ENCODE data around the gene RPL35.

DNA sequence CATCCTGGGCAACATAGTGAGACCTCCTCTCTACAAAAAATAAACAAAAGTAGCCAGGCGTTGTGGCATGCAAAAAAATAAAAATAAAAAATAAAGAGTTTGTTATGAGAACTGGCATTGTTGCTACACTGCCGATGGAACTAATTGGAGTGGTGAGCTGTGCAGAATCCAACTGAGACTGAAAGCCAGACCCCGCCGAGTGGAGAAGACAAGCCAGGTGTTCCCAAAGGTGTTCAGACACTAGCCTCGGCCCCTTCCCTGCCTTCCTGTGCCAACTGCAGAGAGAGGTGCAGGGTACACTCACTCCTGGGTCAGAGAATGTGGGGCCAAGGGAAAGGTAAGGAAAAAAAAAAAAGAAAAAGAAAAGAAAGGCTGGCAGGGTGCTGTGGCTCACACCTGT is 46.2 kb downstream of the RPL35 start:
- TF ChIP-seq CTCF (IDR thresholded peaks at IDR 0.05) = no peak
- TF ChIP-seq POLR2A (IDR thresholded peaks at IDR 0.05) = no peak
